HG02938 (cell line): Measurements from ENCODE around the gene CENPX.

ENCODE experiments used
- ATAC-seq: cut with Tn5 transposase; IDR thresholded peaks from one replicate; pipeline ENCODE4 v1.9.1; 2021; ENCODE audit warnings: mild to moderate bottlenecking, moderate library complexity; ENCODE audit not compliant: unreplicated experiment

The CENPX gene

DNA sequence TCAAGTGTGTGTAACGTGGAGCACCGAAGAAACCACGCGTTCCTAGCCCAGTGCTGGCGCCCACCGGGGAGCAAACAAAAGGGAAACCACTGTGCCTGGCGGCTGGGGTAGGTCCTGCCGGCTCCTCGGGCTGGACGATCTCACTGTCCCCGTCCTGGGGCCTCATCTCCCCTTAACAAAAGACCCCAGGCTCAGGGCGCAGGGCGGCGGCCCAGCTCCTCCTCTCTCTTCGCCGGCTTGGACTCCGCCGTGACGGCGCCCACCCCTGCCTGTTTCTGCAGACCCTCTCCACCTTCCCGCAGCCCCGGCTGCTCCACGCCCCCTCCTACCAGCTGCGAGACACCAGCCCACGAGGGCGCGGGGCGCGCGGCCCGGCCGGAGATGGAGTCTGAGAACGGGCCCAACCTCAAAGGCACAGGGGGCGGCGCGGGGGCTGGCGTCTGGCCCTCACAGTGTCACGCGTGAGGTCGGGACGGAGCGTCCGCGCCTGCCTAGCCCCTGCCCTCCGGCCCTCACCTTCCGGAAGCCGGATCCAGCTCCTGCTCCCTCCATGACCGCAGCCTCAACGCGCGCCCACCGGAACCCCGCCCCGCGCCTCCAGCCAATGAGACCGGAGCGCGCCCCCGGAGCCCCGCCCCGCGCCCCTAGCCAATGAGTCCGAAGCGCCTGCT, at the start of gene CENPX:
Gene CENPX (minus strand): TSS at position 569 of the 671 bp plus-strand sequence. CDS start 17 bp downstream, at position 552.
- ATAC-seq = no peak

DNA sequence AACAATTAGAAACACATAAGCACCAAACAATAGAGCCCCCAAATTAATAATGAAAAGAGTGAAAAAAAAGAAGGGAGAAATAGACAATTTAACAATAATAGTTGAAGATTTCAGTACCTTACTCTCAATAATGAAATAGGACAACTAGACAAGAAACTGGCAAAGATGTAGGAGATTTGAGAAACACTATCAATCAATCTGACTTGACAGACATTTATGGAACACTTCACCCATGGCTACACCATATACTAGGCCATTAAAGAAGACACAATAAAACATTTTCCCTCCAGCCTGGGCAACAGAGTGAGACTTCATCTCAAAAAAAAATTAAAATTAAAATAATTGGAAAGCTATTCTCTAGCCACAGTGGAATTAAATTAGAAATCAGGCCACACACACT, 47.9 kb upstream of the CENPX start:
- no peak for ATAC-seq

DNA sequence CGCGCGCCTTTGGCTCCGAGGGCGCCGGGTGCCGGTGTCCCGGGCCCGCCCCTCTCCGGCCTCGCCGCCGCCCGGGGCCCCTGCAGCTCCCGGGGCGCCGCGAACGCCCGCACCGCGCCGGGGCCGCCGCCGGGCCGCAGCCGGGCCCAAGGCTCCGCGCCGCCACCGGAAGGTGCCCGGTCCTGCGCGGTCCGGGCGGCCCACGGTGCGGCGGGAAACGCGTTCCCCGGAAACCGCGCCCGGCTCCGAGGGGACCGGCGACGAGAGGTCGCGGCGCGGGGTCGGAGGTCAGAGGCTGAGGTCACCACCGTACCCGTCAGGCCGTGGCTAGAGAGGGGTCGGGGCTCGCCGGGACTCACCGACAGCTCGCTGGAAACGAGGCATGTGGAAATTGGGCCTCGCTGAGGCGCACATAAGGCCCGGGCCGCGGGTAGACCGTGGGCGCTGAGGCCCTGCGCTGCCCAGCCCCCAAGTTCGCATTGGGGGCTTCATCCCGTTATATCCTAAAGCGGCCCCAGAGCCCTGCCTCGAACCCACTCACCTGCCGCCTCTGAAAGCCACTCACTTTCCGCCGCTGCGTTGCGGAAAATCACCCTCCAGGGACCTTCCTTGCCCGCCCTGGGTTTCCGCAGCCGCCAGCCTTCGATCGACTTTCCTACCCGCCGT, 43.1 kb upstream of the CENPX start, which contains the start of gene DUS1L:
Gene DUS1L (minus strand): TSS at position 167 of the 666 bp plus-strand sequence. CDS start 745 bp downstream, outside the sequence.
- ATAC-seq = no peak

DNA sequence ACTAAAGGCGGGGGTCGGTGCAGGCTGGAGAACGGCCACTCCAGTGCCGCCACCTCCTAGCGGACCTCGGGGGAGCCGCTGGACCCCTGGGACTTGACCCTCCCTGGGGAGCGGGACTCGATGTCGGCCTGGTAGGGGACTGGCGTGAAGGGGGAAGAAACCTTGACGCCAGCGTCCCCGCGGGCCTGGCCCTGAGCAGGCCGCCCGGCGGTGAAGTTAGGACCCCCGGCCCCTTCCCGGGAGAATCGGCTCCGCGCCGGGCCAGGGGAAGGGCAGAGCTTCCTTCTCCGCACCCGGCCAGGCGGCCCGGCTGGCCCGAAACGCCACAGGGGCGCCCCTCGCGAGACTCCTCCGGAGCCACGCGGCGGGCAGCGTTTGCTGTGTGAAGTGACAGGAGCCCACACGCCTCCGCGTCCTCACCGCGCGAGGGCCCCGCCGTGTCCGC, 42.5 kb upstream of the CENPX start:
- ATAC-seq = no peak

DNA sequence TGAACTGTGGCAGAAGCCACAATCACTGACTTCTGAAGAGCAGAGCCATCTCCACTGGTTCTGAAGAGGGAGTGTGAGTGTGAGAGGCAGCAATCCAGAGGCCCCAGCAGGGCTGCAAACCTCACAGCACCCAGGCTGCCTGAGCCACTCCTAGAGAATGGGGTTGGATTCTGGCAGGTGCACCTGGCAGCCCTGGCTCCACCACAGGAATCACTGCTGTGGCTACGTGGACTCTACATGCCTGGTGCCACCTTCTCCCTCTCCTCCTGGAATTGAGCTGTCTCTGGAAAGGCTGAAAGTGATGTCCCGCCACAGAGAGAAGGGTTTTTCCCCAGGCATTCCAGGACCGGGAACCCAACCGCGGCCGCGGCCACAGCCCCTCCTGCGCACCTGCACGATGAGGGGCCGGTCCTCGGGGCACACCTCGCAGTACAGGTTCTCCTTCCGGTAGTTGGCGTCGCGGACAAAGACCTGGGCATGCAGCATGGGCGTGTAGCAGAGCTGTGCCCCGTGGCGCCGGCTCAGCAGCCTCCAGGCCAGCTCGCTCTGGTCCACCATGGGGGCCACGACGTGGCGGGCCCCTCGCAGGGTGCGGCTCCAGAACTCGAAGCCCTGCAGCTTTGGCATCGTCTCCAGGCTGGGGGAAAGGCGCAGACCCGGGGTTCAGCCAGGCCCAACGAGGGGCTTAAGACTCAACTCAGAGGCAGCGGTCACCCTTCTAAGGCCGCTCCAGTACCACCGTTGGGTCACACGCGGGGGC, 41.9 kb upstream of the CENPX start:
- no peak for ATAC-seq

DNA sequence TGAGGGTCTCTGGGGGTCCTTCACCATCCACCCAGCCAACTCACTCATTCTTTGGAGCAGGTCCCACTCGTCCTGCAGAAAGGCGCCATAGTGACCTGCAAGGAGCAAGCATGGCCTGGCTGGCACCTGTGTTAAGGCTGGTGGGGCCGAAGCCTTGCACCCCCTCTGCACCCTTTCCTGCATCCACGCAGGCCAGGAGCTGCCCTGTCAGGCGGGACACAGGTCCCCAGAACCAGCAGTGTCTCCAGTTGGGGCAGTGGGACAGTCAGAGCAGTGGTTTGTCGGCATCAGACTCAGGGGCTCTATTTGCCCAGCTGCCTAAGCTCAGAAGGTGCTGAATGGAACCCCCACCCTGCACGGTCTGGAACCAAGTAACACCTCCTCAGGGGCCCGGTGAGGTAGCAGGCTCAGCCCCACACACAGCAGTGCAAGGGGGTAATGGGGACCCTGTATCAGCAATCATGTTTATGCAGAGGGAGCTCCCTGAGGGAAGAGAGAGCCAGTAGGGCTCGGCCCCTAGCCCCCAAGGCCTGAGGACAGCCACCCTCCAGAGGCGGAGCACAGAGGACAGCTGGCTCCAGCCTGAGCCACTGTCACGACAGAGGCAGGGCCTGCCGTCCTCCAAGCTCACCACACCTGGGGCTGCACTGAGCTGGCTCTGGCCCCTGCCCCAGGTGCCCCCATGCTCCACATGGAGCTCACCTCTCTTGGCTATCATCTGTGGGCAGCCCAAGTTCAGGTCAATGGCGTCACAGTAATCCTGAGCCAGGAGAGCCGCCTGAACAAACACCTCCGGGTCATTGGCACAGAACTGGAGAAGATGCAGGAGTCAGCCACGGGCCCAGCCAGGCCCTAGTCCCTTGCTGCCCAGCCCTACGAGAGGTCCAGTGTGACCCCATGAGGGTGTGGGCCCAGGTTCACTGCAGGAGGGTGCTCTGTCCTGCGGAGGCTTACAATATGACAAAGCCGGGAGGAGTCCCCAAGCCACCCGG, 41.0 kb upstream of the CENPX start:
- ATAC-seq = no peak

DNA sequence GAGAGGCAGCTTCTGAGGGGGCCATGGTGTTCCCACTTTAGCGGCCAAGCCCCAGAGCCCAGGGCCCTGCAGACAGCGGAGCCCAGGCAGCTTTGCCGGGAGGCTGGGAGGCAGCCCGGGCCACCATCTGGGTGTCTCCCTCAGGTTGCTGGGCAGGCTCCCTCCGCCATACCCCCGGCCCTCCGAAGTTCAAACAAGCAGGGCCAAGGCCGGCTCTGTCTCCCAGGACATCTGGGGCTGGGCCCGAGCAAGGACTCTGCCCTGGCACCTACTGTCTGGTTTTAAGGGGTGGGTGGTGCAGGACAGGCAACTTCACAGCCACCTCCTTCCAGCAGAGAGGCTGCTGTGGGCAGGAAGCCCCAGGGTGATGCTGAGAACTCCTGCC, 40.3 kb upstream of the CENPX start:
- ATAC-seq = no peak

DNA sequence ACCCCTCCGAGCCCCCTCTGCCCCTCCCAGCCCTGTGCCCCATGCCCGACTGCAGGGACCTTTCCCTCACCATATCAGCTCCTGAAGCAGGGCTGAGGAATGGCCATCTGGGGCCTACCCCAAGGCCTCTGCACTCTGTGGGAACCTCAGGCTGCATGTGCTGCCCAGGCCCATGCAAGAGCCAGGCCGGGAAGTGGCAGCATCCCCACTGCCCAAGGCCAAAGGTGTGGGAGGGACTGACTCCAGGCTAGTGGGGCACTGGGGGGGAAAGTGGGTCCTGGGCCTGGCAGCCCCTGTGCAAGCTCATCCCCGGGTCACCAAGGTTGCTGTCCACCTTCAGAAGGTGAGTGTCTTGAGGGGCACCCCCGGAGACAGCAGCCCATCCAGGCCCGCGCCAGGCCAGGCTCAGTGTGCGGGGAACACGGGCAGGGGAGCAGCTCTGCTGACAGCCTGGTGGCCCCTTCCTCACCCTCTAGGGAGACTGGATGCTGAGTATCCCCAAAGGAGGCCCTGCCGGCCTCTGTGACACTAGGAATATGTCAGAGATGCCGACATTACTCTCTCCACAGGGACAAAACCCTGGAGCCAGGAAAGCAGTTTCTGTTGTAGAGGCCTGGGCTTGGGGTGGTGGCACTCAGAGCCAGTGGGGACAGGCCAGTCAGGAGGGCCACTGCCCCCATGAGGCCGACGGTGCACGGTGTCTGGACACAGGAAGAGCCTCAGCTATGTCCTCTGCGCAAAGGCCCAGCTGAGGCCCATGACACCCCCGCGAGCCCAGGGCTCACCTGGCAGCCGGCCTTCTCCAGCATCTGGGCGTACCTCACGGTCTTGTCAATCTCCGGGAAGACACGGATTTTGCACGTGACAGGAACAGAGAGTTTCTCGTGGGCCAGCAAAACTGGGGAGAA, 39.7 kb upstream of the CENPX start:
- no peak for ATAC-seq

DNA sequence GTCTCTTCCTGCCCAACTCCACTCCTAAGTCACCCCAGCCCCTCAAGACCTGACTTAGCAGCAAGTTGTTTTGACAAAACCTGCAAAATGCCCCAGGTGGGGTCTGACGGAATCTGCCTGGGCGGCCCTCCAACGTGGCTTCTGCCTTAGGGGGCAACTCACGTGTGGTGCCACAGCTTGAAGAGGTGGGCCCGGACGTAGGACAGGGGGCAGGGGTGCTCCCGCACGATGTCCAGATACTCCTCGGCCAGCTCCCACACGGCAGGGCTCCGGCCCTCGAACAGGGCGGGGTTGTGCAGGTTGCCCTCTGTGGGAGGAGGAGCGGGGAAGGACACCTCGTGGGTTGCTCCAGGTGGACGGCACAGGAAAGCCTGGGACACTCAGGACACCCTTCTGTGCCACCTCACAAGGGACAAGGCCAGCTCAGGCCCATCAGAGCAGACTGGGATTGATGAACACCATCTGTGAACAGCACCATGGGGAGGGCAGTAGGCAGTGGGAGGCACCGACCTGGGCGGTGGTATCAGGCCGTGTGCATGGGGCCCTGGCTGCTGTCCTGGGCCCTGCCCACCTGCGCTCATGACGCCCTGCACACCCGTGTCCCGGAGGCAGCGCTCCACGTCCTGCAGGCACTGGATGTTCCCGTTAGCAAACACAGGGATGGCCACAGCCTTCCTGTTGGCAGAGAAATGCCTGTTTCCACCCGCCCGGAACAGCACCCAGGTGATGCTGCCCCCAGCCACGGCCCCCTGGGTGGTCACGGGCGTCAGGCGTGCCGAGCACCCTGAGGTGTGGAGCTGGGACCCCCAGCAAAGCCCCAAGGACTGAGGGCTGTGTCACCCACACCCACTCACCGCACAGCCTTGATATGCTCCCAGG, 38.6 kb upstream of the CENPX start:
- ATAC-seq = no peak

DNA sequence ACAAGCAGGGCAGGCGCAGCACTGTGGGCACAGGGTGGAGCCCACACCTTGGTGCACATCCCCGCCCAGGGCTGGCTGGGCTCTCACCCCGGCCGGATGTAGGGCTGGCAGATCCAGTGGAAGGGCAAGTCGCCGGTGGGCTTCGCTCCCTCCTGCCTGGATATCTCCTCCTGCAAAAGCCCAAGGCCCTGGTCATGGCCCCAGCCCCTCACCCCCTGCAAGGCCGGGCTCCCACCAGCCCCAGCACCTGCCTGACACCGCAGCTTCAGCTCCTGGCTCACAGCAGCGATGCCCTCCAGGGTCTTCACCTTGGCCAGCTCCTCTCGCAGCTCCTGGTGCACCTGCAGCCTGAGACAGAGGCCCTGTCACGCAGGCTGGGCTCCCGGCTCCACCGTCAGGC, 37.9 kb upstream of the CENPX start:
- no peak for ATAC-seq

DNA sequence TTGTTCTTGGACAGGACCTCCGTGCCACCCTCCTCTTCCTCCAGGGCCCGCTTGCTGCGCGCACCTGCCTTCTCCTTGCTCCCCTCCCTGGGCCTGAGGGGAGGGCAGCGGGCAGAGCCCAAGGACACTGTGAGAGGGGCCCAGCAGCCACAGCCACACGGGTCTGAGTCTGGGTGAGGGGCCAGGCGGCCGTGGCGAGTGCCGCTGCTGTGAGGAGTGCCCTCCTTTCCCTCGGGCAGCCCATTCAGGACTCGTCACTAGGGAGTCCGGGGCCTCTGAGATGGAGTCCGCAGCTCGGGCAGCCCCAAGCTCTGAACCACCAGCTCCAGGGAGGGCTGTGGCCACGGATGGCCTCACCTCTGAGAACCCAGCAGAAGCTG, 37.3 kb upstream of the CENPX start:
- no peak for ATAC-seq

DNA sequence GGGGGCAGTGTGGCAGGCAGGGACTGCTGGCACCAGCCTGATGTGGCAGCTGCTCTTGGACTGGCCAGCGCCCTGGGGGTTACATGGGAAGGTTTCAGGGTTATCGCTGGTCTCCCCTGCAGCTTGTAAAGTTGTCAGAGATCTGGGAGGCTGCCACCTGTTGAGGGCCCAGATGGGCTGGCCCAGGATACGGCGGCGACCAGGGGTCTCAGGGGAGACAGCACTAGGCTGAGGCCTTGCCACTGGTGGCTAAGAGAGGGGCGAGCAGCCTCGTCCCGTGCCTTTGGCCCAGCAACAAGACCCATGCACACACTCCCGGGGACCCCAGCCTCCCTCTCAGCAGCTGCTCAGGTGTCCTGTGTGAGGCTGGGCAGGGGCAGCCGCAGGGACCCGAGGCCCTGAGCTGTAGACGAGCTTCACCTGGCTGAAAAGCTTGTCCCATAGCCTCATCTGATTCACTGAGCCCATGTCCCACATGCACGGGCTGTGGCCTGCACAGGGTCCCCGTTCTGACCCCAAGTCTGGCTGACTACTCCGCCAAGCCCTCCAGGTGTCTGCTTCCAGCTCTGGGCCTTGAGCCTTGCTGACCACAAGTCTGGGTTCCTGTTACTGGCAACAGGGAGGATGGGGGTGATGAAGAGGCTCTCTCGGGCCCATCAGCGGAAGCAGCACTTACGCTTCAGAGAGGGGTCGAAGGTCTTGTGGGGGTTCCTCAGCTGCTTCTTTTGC, 36.8 kb upstream of the CENPX start:
- ATAC-seq = no peak

DNA sequence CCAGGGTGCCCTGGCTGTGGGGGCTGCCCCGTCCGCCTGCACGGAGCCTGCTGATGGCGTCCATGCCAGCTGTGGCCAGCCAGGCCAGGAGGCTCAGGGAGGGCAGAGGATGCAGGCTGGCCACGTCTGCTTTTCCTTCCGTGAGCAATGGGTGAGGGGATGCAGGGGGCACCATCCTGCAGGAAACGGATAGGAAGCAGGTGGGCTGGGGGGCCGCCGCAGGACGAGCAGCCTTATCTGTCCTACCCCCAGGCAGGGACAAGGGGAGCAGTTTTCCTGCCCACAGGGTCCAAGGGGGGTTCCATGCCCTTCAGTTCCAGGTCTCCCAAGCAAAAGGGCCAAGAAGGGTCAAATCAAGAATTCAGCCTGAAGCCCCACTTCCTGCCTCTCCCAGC, 36.2 kb upstream of the CENPX start:
- no peak for ATAC-seq

DNA sequence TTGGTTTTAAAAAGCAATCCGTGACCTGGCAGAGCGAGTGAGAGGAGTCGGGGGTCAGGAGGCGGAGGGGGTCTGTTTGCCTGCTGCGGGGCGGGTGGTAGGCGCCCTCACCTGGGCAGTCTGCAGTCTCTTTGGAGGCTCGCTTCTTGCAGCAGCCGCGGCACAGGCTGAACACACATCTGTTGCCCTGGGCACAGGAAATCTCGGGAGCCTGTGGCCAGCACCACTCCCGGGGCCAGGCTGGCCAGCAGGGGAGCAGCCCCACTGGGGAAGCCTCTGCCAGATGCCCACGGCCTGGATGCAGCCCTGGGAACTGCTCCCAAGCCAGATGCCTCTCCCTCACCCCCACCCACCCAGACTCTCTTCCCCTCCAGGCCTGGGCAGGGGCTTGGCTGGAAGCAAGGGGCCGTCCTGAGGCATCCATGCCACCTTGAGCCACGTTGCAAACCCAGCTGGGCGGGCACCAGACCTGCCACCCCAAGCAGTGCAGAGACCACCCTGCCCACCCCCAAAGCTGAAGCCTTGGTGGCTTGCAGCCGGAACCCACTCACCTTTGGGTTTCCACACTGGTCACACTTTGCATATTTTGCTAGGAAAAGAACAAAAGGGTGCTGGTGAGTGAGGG, 35.7 kb upstream of the CENPX start:
- no peak for ATAC-seq

DNA sequence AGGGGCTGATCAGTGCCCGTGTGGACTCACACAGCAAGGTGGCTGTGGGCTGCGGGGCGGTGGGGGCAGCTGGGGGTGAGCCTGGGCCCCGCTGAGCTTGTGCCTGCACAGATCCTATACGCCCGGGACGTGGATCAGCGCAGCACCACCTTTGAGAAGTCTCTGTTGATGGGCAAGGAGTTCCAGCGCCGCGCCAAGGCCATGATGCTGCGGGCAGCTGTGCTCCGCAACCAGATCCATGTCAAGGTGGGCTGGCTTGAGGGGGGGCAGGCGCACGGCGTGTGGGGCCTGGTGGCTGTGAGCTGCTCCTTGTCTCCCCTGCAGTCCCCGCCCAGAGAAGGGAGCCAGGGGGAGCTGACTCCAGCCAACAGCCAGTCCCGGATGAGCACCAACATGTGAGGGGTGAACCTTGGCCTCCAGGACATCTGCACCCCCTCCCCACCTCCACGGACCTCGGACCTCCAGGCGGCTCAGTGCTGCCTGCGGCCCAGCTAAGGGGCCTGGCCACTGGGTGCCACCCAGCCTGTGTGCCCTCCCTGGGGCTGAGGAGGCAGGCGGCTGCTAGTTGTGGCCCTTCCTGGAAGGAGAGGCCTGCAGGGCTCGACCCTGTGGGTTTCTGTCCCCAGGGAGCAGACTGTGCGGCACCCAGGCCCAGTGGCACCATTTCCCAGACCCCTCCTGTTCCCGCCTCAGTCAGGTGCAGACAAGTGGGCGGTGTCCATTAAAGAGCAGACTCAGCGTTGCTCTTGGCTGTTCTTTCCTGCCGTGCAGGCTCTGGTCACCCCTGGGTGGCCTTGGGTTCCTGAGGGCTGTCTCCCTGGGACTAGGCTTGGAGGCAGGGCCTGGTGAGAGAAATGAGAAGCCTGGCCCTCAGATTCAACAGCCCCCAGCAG, 34.3 kb upstream of the CENPX start:
- no peak for ATAC-seq

DNA sequence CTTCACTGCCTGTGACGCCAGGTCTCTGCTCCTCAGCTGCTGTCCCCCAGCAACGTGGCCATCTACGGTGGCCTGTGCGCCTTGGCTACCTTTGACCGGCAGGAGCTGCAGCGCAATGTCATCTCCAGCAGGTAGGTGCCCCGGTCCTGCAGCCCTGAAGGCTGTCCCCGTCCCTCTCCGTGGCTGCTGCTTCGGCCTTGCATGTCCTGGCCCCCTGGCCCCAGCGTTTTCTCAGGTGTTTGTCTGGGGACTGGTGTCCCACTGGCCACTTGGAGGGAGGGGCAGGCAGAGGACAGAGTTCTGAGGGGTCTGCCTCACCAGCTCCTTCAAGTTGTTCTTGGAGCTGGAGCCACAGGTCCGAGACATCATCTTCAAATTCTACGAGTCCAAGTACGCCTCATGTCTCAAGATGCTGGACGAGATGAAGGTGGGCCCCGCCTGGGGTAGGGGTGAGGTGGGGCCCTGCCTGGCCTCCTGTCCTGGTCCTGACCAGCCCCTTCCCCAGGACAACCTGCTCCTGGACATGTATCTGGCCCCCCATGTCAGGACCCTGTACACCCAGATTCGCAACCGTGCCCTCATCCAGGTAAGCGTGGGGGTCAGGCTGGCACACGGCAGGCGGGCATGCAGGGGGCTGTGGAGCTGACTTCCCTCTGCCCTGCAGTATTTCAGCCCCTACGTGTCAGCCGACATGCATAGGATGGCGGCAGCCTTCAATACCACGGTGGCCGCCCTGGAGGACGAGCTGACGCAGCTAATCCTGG, 33.5 kb upstream of the CENPX start:
- ATAC-seq = no peak
